T-helper 1 cell treated with Interleukin-12 subunit alpha and Interleukin-12 subunit beta and Interleukin-4 antibody, amounts not matched to agents 30 ng/mL and 1 ng/mL, for 36 hours (primary cell): ENCODE results near the gene SHH. TPM values are rescaled to one million over a fixed set of nuclear protein-coding genes. Genes with fewer than 3 reads are reported as not detected.
"Not testable (repeated sequence)": the region's sequence is repeated elsewhere in the genome, so short reads cannot be mapped to it uniquely, and the experiment has no call there.

Experiments
- intact Hi-C: fragments of 100-400 bp; cut with micrococcal nuclease; formaldehyde crosslinking; loops from one replicate; pipeline ENCODE4 v1.15.1; 2024
- total RNA-seq: library from RNA; stranded (reverse); gene quantifications from 2 replicates; pipeline ENCODE4 v1.2.3, GENCODE V29; 2022

Gene SHH
- total RNA-seq, 1 donor from 2014 or later = not detected

GRCh38 chr7:155843426-155844018, 31.3 kb upstream of the SHH start:
- intact Hi-C loops = no loop called here

- intact Hi-C loops = no loop called here
Measured at GRCh38 chr7:155842496-155843265, 30.4 kb upstream of the SHH start.

- intact Hi-C loops = no loop called here
Measured at GRCh38 chr7:155840909-155841308, 28.6 kb upstream of the SHH start.

GRCh38 chr7:155840262-155840885, 28.1 kb upstream of the SHH start:
- intact Hi-C loops = no loop called here

- intact Hi-C loops = no loop called here
Measured at GRCh38 chr7:155839461-155839860, 27.2 kb upstream of the SHH start.

- intact Hi-C loops = not testable (repeated sequence)
Measured at GRCh38 chr7:155838312-155838711, 26.0 kb upstream of the SHH start.

- intact Hi-C loops = no loop called here
Measured at GRCh38 chr7:155837126-155837479, 24.8 kb upstream of the SHH start.

GRCh38 chr7:155836216-155837125, 24.2 kb upstream of the SHH start:
- intact Hi-C loops = no loop called here

GRCh38 chr7:155835446-155836215, 23.4 kb upstream of the SHH start:
- intact Hi-C loops = no loop called here

- intact Hi-C loops = no loop called here
Measured at GRCh38 chr7:155834486-155835048, 22.3 kb upstream of the SHH start.

GRCh38 chr7:155833651-155834050, 21.4 kb upstream of the SHH start:
- intact Hi-C loops = no loop called here

GRCh38 chr7:155832581-155832981, 20.3 kb upstream of the SHH start:
- intact Hi-C loops = no loop called here

GRCh38 chr7:155831807-155832524, 19.7 kb upstream of the SHH start:
- intact Hi-C loops = no loop called here

GRCh38 chr7:155830961-155831806, 18.9 kb upstream of the SHH start:
- intact Hi-C loops = no loop called here

- intact Hi-C loops = no loop called here
Measured at GRCh38 chr7:155829796-155830470, 17.7 kb upstream of the SHH start.

GRCh38 chr7:155825336-155825735, 13.1 kb upstream of the SHH start:
- intact Hi-C loops = no loop called here

- intact Hi-C loops = no loop called here
Measured at GRCh38 chr7:155824227-155824886, 12.1 kb upstream of the SHH start.

- intact Hi-C loops = no loop called here
Measured at GRCh38 chr7:155821851-155822250, 9.6 kb upstream of the SHH start.
